GM19324 (cell line): ENCODE measurements around the gene CDS2.
A peak's percentile ranks its signal among the peaks of the same experiment; 100 is the strongest.

Experiments used
- ATAC-seq: cut with Tn5 transposase; IDR thresholded peaks from one replicate; pipeline ENCODE4 v1.9.1; 2021; ENCODE audit warnings: mild to moderate bottlenecking, moderate library complexity; ENCODE audit not compliant: unreplicated experiment, low FRiP score

CDS2 gene

GRCh38 chr20:5203380-5203779, 76.6 kb downstream of the CDS2 start:
- ATAC-seq: no peak

- ATAC-seq: peak; percentile 78
Observed at GRCh38 chr20:5205348-5206210, 78.8 kb downstream of the CDS2 start.

GRCh38 chr20:5207138-5207537, 80.3 kb downstream of the CDS2 start:
- ATAC-seq: no peak

GRCh38 chr20:5211803-5212714, 85.3 kb downstream of the CDS2 start:
- no peak for ATAC-seq

GRCh38 chr20:5212907-5213487, 86.2 kb downstream of the CDS2 start:
- no peak for ATAC-seq

- ATAC-seq: no peak
Observed at GRCh38 chr20:5214826-5215225, 88.0 kb downstream of the CDS2 start.

GRCh38 chr20:5215672-5216304, 89.0 kb downstream of the CDS2 start:
- ATAC-seq: no peak

- no peak for ATAC-seq
Observed at GRCh38 chr20:5216663-5217062, 89.9 kb downstream of the CDS2 start.

- no peak for ATAC-seq
Observed at GRCh38 chr20:5217616-5218015, 90.8 kb downstream of the CDS2 start.

- no peak for ATAC-seq
Observed at GRCh38 chr20:5220321-5221060, 93.7 kb downstream of the CDS2 start.

GRCh38 chr20:5221061-5221430, 94.2 kb downstream of the CDS2 start:
- no peak for ATAC-seq

GRCh38 chr20:5222919-5223634, 96.3 kb downstream of the CDS2 start:
- no peak for ATAC-seq

- no peak for ATAC-seq
Observed at GRCh38 chr20:5230544-5230943, 103.7 kb downstream of the CDS2 start.

- ATAC-seq: no peak
Observed at GRCh38 chr20:5234158-5234557, 107.3 kb downstream of the CDS2 start.

GRCh38 chr20:5234978-5235377, 108.2 kb downstream of the CDS2 start:
- no peak for ATAC-seq
